A549 (cell line): ENCODE results near the gene TPD52L3. TPM values are rescaled to one million over a fixed set of nuclear protein-coding genes. Genes with fewer than 3 reads are reported as not detected.
A peak's percentile ranks its signal among the peaks of the same experiment; 100 is the strongest.

Experiments
- ATAC-seq, 2 experiments: fragments of 200-7000 bp in 1 of 2; fragments of >200 bp in 1 of 2; cut with Nextera tagmentation in 1 of 2; cut with Tn5 transposase in 1 of 2; 3 replicates each; pipeline versions ENCODE4 v1.8.0 to v1.9.1; 2018 to 2020; ENCODE audit warnings: mild to moderate bottlenecking in 1 of 2, moderate library complexity in 1 of 2
- CTCF ChIA-PET: fragments of 300-600 bp; sonication (Branson Sonifier 250); formaldehyde crosslinking; extraction: SDS; loops from one replicate; lab custom pipeline; 2021; ENCODE audit warnings: antibody characterized with exemption, inconsistent platforms; lab: Yijun Ruan, JAX
- POLR2A ChIA-PET: fragments of 350-600 bp; formaldehyde crosslinking; extraction: SDS; loops from one replicate; lab custom pipeline; 2021; ENCODE audit warnings: antibody characterized with exemption, inconsistent platforms; lab: Yijun Ruan, JAX
- DNase-seq, 2 experiments: peaks; one replicate each; pipeline versions ENCODE4 v3.0.0 to v3.0.0-alpha.2; 2011 to 2016; ENCODE audit warnings: low read depth in 1 of 2, low spot score in 1 of 2
- FAIRE-seq: peaks from 2 replicates; lab custom pipeline; 2011; peaks lifted over from hg19 to GRCh38; lab: Jason Lieb, UNC
- H3K27ac ChIP-seq, 2 experiments: fragments of >200 bp; sonication (Bioruptor Twin); formaldehyde crosslinking; 3 replicates each; pipeline ENCODE4 v1.5.1; 2016 to 2017
- H3K4me1 ChIP-seq: fragments of >200 bp; sonication (Bioruptor Twin); formaldehyde crosslinking; 3 replicates; pipeline ENCODE4 v1.6.1; 2016
- H3K4me2 ChIP-seq: fragments of >200 bp; sonication (Bioruptor Twin); formaldehyde crosslinking; 3 replicates; pipeline ENCODE4 v1.6.1; 2016
- H3K4me3 ChIP-seq: fragments of >200 bp; sonication (Bioruptor Twin); formaldehyde crosslinking; 3 replicates; pipeline ENCODE4 v1.5.1; 2016
- H3K9me3 ChIP-seq: fragments of >200 bp; sonication (Bioruptor Twin); formaldehyde crosslinking; 3 replicates; pipeline ENCODE4 v1.6.1; 2016
- CBX2 ChIP-seq: fragments of 200-600 bp; sonication (generic); IDR thresholded peaks from 2 replicates; pipeline ENCODE4 v1.6.1; 2016; ENCODE audit warnings: low read depth, mild to moderate bottlenecking, borderline replicate concordance
- CEBPB ChIP-seq, 2 experiments: fragments of >200 bp in 1 of 2; sonication (Bioruptor Twin) in 1 of 2; formaldehyde crosslinking in 1 of 2; IDR thresholded peaks; 2 replicates each; pipeline ENCODE4 v1.6.1; 2012 to 2016
- CHD2 ChIP-seq: fragments of 150-350 bp; IDR thresholded peaks from 2 replicates; pipeline ENCODE4 v1.6.1; 2014; ENCODE audit warnings: low read length; ENCODE audit not compliant: partially characterized antibody
- CTCF ChIP-seq: fragments of >200 bp; sonication (Bioruptor Twin); formaldehyde crosslinking; IDR thresholded peaks from 3 replicates; pipeline ENCODE4 v1.5.1; 2016
- ELK1 ChIP-seq: fragments of 150-350 bp; IDR thresholded peaks from 2 replicates; pipeline ENCODE4 v1.6.1; 2014; ENCODE audit warnings: low read depth, mild to moderate bottlenecking, low read length
- FOSB ChIP-seq: fragments of 250-450 bp; sonication (Bioruptor Pico); IDR thresholded peaks from 2 replicates; pipeline ENCODE4 v1.5.0; 2020; ENCODE audit warnings: mild to moderate bottlenecking, moderate library complexity
- HEYL ChIP-seq: fragments of 250-450 bp; sonication (Bioruptor Pico); IDR thresholded peaks from 2 replicates; pipeline ENCODE4 v1.8.0; 2021; ENCODE audit warnings: mild to moderate bottlenecking, moderate library complexity
- HOXA7 ChIP-seq: fragments of 250-450 bp; sonication (Bioruptor Pico); IDR thresholded peaks from 2 replicates; pipeline ENCODE4 v1.5.0; 2020; ENCODE audit warnings: mild to moderate bottlenecking, moderate library complexity
- HOXB13 ChIP-seq: fragments of 250-450 bp; sonication (Bioruptor Pico); IDR thresholded peaks from 2 replicates; pipeline ENCODE4 v1.5.0; 2020; ENCODE audit warnings: low read depth, mild to moderate bottlenecking, moderate library complexity
- HOXB5 ChIP-seq: fragments of 250-450 bp; sonication (Bioruptor Pico); IDR thresholded peaks from 2 replicates; pipeline ENCODE4 v1.5.0; 2020; ENCODE audit warnings: mild to moderate bottlenecking, moderate library complexity
- KDM5A ChIP-seq: fragments of 200-600 bp; sonication (generic); IDR thresholded peaks from 2 replicates; pipeline ENCODE4 v1.6.1; 2016; ENCODE audit warnings: antibody characterized with exemption, mild to moderate bottlenecking
- MAFK ChIP-seq: fragments of 450-650 bp; IDR thresholded peaks from 2 replicates; pipeline ENCODE4 v1.6.1; 2014; ENCODE audit not compliant: partially characterized antibody
- NPAS2 ChIP-seq: fragments of 250-450 bp; sonication (Bioruptor Pico); IDR thresholded peaks from 2 replicates; pipeline ENCODE4 v1.8.0; 2022; ENCODE audit warnings: mild to moderate bottlenecking, moderate library complexity, borderline replicate concordance
- NR3C1 ChIP-seq: fragments of >200 bp; sonication (Bioruptor Twin); formaldehyde crosslinking; IDR thresholded peaks from 3 replicates; pipeline ENCODE4 v1.6.1; 2017
- PBX3 ChIP-seq: IDR thresholded peaks from 2 replicates; pipeline ENCODE4 v1.6.1; 2012
- POLR2AphosphoS2 ChIP-seq: conservative IDR thresholded peaks from 2 replicates; pipeline ENCODE4 v1.6.1; 2012; ENCODE audit warnings: low read length, improper control_type of control experiment, inconsistent platforms
- RAD21 ChIP-seq, 2 experiments: fragments of >200 bp in 1 of 2; sonication (Bioruptor Twin) in 1 of 2; formaldehyde crosslinking in 1 of 2; IDR thresholded peaks in 1 of 2; conservative IDR thresholded peaks in 1 of 2; 2 replicates in 1 of 2; 3 replicates in 1 of 2; pipeline ENCODE4 v1.6.1; 2012 to 2018; ENCODE audit warnings: inconsistent platforms in 1 of 2
- RFX5 ChIP-seq: fragments of 450-650 bp; IDR thresholded peaks from 2 replicates; pipeline ENCODE4 v1.7.1; 2014; ENCODE audit warnings: antibody characterized with exemption, mild to moderate bottlenecking, moderate library complexity
- SMC3 ChIP-seq: fragments of >200 bp; sonication (Bioruptor Twin); formaldehyde crosslinking; IDR thresholded peaks from 3 replicates; pipeline ENCODE4 v1.6.1; 2018; ENCODE audit warnings: inconsistent platforms
- TFCP2L1 ChIP-seq: fragments of 250-450 bp; sonication (Bioruptor Pico); IDR thresholded peaks from 2 replicates; pipeline ENCODE4 v1.5.0; 2021; ENCODE audit warnings: mild to moderate bottlenecking
- ZFP36 ChIP-seq: fragments of 450-650 bp; IDR thresholded peaks from 2 replicates; pipeline ENCODE4 v1.6.1; 2014; ENCODE audit warnings: borderline replicate concordance; ENCODE audit not compliant: partially characterized antibody
- WGBS: methylation state at CpG from one replicate; pipeline ENCODE4 v1.1.6; 2017; ENCODE audit errors: missing lambda C conversion rate; 5-methylcytosine and 5-hydroxymethylcytosine counted together
- polyA plus RNA-seq, 4 experiments: library from polyadenylated mRNA; depleted of rRNA in 3 of 4; stranded (reverse); fragments of >200 nt; fragmentation: RNase III in 1 of 4; extraction: RNeasy Plus Mini Kit Qiagen cat#74134 plus additional on column Dnase treatment in 1 of 4; gene quantifications; 2 replicates in 3 of 4; 3 replicates in 1 of 4; pipeline ENCODE4 v1.2.3, GENCODE V29; 2011 to 2017

TPD52L3 gene
- polyA plus RNA-seq, 2 of the 4 experiments (the other 2 are of a cell fraction), result not detected

GRCh38 chr9:6302417-6302816, 25.8 kb upstream of the TPD52L3 start:
- H3K4me2 ChIP-seq, result no peak overlapping the region

GRCh38 chr9:6304232-6304631, 23.9 kb upstream of the TPD52L3 start:
- CTCF ChIA-PET, result interaction anchor here (1.6 to 9.7 kb wide), 3 partner anchors 11 to 252 kb away, joined by 4 to 158 read pairs (median 24); no protein-coding TSS in a partner anchor
- H3K4me3 ChIP-seq, result no peak overlapping the region
- FAIRE-seq, result no peak
- 0 out of 3 replicates have a peak, but pooled peaks cover 2% of the 10 kb centered on the region for H3K9me3 ChIP-seq
- POLR2A ChIA-PET, result no interaction called here
- H3K27ac ChIP-seq, result no peak overlapping the region
- no peak for TF ChIP-seq HEYL (CRISPR knock-in tag)
- TF ChIP-seq, all 56 proteins: peak for 0
- Histone ChIP-seq H3K4me1 (no peaks in the 10 kb centered on the region), H3K4me2 (no peak overlapping the region)
- DNase-seq, result no peak
- ATAC-seq, result no peak

More at GRCh38 chr9:6302417-6302816, 25.8 kb upstream of the TPD52L3 start:
- no peak for ATAC-seq
- TF ChIP-seq TFCP2L1 (CRISPR knock-in tag) (no peak), HOXB5 (CRISPR knock-in tag) (no peak), HOXA7 (CRISPR knock-in tag) (no peak), ZFP36 (no peak), FOSB (no peak), CEBPB (IDR thresholded peaks at IDR 0.05) (no peak), POLR2AphosphoS2 (no peak), CHD2 (no peak), HOXB13 (CRISPR knock-in tag) (no peak), PBX3 (no peak), NR3C1 (no peak), RFX5 (no peak), NPAS2 (no peak), ELK1 (no peak), MAFK (no peak), CBX2 (no peak)
- Histone ChIP-seq H3K27ac (no peak overlapping the region), H3K4me1 (no peaks in the 10 kb centered on the region), H3K4me3 (no peak overlapping the region), H3K9me3 (no peaks in the 10 kb centered on the region)
- DNase-seq, result peak in 1 of 2 experiments; percentile 7
- no peak for FAIRE-seq
- POLR2A ChIA-PET, result no interaction called here
- CTCF ChIA-PET, result no interaction called here

GRCh38 chr9:6305954-6306563, 22.1 kb upstream of the TPD52L3 start:
- DNase-seq, result peak; percentile 23 to 56
- ATAC-seq, result peak; percentile 78 to 82
- Histone ChIP-seq H3K4me1 (no peaks in the 10 kb centered on the region), H3K4me3 (no peak overlapping the region), H3K4me2 (no peak overlapping the region), H3K27ac (no peak overlapping the region), H3K9me3 (0 out of 3 replicates have a peak, but pooled peaks cover 2% of the 10 kb centered on the region)
- TF ChIP-seq SMC3 (peak; percentile 91), CTCF (peak; percentile 80), RAD21 (conservative IDR thresholded peaks at IDR 0.05 in 1 of 2, IDR thresholded peaks at IDR 0.05 in 1 of 2) (peak; percentile 86 to 90), CHD2 (no peak), KDM5A (no peak)
- peak; percentile 89 for FAIRE-seq
- POLR2A ChIA-PET, result interaction anchor here (0.8 kb wide), 1 partner anchor 298 kb away, joined by 4 read pairs; a partner anchor contains a TSS
- WGBS, result 95% methylated on average over 2 of the region's 2 CpGs
- CTCF ChIA-PET, result interaction anchor here (0.6 to 9.7 kb wide), 77 partner anchors 9 to 511 kb away, joined by 3 to 158 read pairs (median 4); partner anchors contain the start of gene TPD52L3
